Stimulated activated CD4-positive, alpha-beta T cell treated with anti-CD3 and anti-CD28 coated beads, Interleukin-12 subunit alpha, Interleukin-12 subunit beta, amount 100 ng/mL, for 48 hours (primary cell): ENCODE results near the gene BCL2L13.

Source experiments
- DNase-seq, 3 donors: peaks; one replicate each; pipeline ENCODE4 v3.0.0-alpha.2; 2020; ENCODE audit warnings: low read depth in 2 of 3, low spot score in 1 of 3

The BCL2L13 gene

GRCh38 chr22:17638432-17639246 lies at the start of gene BCL2L13:
Gene BCL2L13, plus strand, starts transcription at chr22:17638757. Its CDS starts 16,955 bp downstream, at chr22:17655712.
- DNase-seq = peak; percentile 82 to 88 (median 85)

- DNase-seq = no peak
Observed at GRCh38 chr22:17589810-17590375, 48.7 kb upstream of the BCL2L13 start.

GRCh38 chr22:17590586-17590985 lies 48.0 kb upstream of the BCL2L13 start:
- no peak for DNase-seq

GRCh38 chr22:17592201-17592600 lies 46.4 kb upstream of the BCL2L13 start:
- no peak for DNase-seq

GRCh38 chr22:17596226-17596625 lies 42.3 kb upstream of the BCL2L13 start:
- DNase-seq = no peak

- DNase-seq = no peak
Observed at GRCh38 chr22:17597217-17597616, 41.3 kb upstream of the BCL2L13 start.

- DNase-seq = no peak
Observed at GRCh38 chr22:17598318-17598717, 40.2 kb upstream of the BCL2L13 start.

- no peak for DNase-seq
Observed at GRCh38 chr22:17601031-17601430, 37.5 kb upstream of the BCL2L13 start.

- DNase-seq = no peak
Observed at GRCh38 chr22:17603668-17604067, 34.9 kb upstream of the BCL2L13 start.

GRCh38 chr22:17606496-17606895 lies 32.1 kb upstream of the BCL2L13 start:
- no peak for DNase-seq

GRCh38 chr22:17607891-17608521 lies 30.6 kb upstream of the BCL2L13 start:
- no peak for DNase-seq

GRCh38 chr22:17612057-17612456 lies 26.5 kb upstream of the BCL2L13 start:
- no peak for DNase-seq

GRCh38 chr22:17613280-17613679 lies 25.3 kb upstream of the BCL2L13 start:
- no peak for DNase-seq

GRCh38 chr22:17627961-17628405 lies 10.6 kb upstream of the BCL2L13 start:
- DNase-seq = no peak

GRCh38 chr22:17628406-17629172 lies 10.0 kb upstream of the BCL2L13 start, which contains the start of gene ATP6V1E1:
Gene ATP6V1E1, minus strand, starts transcription at chr22:17628749. Its CDS starts 114 bp downstream, at chr22:17628635.
- DNase-seq = peak; percentile 89 to 93 (median 91)

GRCh38 chr22:17629173-17629489 lies 9.4 kb upstream of the BCL2L13 start:
- DNase-seq = no peak

- no peak for DNase-seq
Observed at GRCh38 chr22:17629641-17630040, 8.9 kb upstream of the BCL2L13 start.

- DNase-seq = no peak
Observed at GRCh38 chr22:17631076-17631565, 7.4 kb upstream of the BCL2L13 start.

GRCh38 chr22:17633217-17633997 lies 5.2 kb upstream of the BCL2L13 start:
- DNase-seq = no peak

GRCh38 chr22:17633998-17634323 lies 4.6 kb upstream of the BCL2L13 start:
- no peak for DNase-seq

- DNase-seq = no peak
Observed at GRCh38 chr22:17634696-17635095, 3.9 kb upstream of the BCL2L13 start.
